HPDE6-E6E7 (cell line): ENCODE measurements around the gene RAB31.

Source experiments
- DNase-seq: peaks from one replicate; pipeline ENCODE4 v3.0.0; 2011; ENCODE audit warnings: missing footprints; ENCODE audit errors: extremely low spot score

The RAB31 gene

GRCh38 chr18:9862686-9863085, 154.6 kb downstream of the RAB31 start:
- DNase-seq: no peak

GRCh38 chr18:9863282-9863681, 155.2 kb downstream of the RAB31 start:
- DNase-seq: no peak

DNA sequence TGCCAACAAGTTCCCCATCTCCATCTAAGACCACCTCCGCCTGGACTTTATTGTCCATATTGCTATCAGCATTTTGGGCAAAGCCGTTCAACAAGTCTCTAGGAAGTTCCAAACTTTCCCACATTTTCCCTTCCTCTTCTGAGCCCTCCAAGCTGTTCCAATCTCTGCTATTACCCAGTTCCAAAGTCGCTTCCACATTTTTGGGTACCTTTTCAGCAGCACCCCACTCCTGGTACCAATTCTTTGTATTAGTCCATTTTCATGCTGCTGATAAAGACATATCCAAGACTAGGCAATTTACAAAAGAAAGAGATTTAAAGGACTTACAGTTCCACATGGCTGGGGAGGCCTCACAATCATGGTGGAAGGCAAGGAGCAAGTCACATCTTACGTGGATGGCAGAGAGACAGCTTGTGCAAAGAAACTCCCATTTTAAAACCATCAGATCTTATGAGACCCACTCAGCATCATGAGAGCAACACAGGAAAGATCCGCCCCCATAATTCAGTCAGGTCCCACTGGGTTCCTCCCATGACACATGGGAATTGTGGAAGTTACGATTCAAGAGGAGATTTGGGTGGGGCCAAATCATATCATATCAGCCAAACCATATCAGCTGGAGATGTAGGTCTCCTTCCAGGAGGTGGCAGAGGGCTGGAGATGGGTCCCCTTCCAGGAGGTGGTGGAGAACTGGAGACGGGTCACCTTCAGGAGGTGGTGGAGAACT, 157.8 kb downstream of the RAB31 start:
- no peak for DNase-seq

DNA sequence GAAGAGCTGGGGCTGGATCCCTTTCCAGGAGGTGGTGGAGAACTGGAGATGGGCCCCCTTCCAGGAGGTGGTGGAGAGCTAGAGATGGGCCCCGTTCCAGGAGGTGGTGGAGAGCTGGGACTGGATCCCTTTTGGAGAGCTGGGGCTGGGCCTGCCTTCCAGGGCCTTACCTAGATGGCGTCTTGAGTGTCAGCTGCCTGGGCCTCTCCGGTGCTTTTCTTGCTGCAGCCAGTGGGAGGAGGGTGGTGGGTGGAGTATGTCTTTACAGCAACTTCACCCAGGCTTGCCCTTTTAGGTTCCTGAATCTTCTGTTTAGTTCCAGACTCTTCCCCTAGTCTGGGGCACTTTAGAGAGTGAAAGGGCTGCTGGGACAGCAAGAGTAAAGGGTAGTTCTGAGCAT, 158.5 kb downstream of the RAB31 start:
- DNase-seq: no peak

- DNase-seq: no peak
These were observed 159.0 kb downstream of the RAB31 start for GRCh38 chr18:9867071-9867594.

- DNase-seq: no peak
These were observed 161.0 kb downstream of the RAB31 start for GRCh38 chr18:9868857-9869714.

DNA sequence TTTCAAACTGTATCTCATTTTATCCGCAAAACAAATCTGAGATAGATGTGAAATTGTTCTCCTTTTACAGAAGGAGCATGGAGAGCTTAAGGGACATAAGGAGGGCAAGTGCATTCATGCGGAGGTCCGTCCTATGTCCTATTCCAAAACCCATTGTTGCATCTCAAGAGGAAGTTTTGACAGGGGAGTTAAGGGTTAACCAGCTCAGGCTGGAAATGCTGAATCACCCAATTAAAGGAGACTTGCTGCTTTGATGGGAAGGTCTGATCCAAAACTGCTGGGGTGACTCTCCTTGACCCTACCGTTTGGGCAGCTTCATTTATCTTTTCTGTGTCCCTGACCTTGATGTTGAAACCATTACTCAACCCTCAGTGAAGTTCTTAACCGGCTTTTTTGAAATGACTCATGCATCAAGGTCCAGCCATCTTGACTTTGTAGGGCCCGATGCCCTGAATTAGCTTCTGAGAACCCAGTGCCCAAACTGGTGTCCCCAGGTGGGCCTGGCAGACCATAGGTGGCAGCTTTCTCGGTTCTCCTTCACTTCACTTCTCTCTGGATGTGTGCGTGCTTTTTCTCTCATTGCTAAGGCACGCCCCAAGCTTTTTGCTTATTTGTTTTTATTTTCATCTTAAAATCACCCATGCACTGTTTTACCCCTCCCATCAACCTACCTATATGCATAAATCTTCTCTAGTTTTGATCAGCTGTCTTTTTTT, 161.8 kb downstream of the RAB31 start:
- DNase-seq: no peak

GRCh38 chr18:9870431-9871008, 162.4 kb downstream of the RAB31 start:
- DNase-seq: no peak

GRCh38 chr18:9871244-9871746, 163.2 kb downstream of the RAB31 start:
- DNase-seq: no peak

GRCh38 chr18:9872823-9873222, 164.7 kb downstream of the RAB31 start:
- no peak for DNase-seq

DNA sequence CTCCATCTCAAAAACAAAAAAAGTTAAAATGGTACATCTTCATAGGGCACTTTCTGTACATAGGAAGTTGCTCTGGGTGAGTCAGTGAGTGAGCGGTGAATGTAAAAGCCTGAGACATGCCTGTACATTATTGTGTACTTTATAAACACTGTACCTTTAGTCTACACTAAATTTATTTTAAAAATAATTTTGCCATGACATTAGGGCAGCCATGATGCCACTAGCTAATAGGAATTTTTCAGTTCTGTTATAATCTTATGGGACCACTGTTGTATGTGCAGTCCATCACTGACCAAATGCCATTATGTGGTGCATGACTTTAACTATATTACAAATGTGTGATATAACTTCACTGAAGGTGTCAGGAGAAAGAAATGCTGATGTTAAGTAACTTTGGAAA, 166.6 kb downstream of the RAB31 start:
- DNase-seq: no peak

GRCh38 chr18:9876212-9876866, 168.2 kb downstream of the RAB31 start:
- no peak for DNase-seq

- DNase-seq: no peak
These were observed 169.0 kb downstream of the RAB31 start for GRCh38 chr18:9876867-9877654.

DNA sequence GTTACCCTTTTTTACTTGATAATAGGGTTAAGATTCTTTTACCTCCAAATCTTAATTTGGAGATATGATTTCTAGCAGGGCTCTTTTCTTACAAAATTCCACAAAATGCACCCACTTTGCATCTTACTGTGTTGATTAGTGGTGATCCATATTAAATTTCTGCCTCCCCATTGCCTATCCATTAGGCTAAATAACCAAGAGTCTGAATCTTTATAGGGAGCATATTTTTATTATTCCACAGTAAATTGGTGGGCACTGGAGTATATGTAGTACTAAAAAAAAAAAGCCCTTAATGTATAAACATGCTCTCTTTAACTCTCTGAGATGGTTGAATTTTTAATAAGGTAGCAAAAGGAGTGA, 169.5 kb downstream of the RAB31 start:
- DNase-seq: no peak

GRCh38 chr18:9878095-9878494, 170.0 kb downstream of the RAB31 start:
- no peak for DNase-seq

- no peak for DNase-seq
These were observed 170.7 kb downstream of the RAB31 start for GRCh38 chr18:9878783-9879242.

GRCh38 chr18:9884090-9884489, 176.0 kb downstream of the RAB31 start:
- DNase-seq: no peak

GRCh38 chr18:9884532-9885140, 176.5 kb downstream of the RAB31 start:
- DNase-seq: no peak

- DNase-seq: no peak
These were observed 177.3 kb downstream of the RAB31 start, which contains the start of gene TXNDC2 for GRCh38 chr18:9885170-9886004. Gene TXNDC2, plus strand, starts transcription at chr18:9885973. Its CDS starts 708 bp downstream, at chr18:9886681.
